ENCODE results near the gene MIEN1. TPM values are rescaled to one million over a fixed set of nuclear protein-coding genes. Genes with fewer than 3 reads are reported as not detected.

MIEN1 gene
- total and polyA plus RNA-seq, 2 of the 13 experiments (the other 11 are each of a cell fraction or from before 2014, with no cell fraction given), result 40.6 to 56.6 TPM

DNA sequence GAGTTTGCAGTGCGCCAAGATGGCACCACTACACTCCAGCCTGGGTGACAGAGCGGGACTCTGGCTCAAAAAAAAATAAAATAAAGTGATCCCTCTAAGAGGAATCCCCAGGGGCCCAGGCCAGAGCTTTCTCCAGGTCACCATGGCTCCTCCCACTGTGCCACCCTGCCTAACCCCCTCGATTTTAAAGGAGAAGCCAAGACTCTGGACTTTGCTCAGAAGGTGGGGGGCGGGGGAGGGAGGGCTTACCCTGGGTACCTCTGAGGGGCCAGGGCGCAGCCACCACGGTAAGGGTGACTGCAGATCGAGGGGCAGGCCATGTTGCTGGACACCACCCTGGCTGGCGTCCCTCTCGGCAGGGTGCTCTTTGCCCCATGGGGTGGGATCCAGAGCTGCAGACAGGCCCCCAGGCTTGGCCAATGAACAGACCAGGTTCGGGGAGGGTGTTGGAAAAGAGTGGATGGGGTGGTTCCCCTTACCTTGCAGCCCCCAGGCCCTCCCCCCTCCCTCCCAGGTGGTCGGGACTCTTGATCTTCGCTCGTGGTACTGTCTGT is 7.0 kb upstream of the MIEN1 start (continued):
- TF ChIP-seq, protein P1, sequence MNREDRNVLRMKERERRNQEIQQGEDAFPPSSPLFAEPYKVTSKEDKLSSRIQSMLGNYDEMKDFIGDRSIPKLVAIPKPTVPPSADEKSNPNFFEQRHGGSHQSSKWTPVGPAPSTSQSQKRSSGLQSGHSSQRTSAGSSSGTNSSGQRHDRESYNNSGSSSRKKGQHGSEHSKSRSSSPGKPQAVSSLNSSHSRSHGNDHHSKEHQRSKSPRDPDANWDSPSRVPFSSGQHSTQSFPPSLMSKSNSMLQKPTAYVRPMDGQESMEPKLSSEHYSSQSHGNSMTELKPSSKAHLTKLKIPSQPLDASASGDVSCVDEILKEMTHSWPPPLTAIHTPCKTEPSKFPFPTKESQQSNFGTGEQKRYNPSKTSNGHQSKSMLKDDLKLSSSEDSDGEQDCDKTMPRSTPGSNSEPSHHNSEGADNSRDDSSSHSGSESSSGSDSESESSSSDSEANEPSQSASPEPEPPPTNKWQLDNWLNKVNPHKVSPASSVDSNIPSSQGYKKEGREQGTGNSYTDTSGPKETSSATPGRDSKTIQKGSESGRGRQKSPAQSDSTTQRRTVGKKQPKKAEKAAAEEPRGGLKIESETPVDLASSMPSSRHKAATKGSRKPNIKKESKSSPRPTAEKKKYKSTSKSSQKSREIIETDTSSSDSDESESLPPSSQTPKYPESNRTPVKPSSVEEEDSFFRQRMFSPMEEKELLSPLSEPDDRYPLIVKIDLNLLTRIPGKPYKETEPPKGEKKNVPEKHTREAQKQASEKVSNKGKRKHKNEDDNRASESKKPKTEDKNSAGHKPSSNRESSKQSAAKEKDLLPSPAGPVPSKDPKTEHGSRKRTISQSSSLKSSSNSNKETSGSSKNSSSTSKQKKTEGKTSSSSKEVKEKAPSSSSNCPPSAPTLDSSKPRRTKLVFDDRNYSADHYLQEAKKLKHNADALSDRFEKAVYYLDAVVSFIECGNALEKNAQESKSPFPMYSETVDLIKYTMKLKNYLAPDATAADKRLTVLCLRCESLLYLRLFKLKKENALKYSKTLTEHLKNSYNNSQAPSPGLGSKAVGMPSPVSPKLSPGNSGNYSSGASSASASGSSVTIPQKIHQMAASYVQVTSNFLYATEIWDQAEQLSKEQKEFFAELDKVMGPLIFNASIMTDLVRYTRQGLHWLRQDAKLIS (CRISPR knock-in tag; IDR thresholded peaks at IDR 0.05), result peak; percentile 19; the same call in 1 of the 2 replicates
- TF ChIP-seq KDM5B (CRISPR knock-in tag; IDR thresholded peaks at IDR 0.05; ENCODE audit: borderline replicate concordance) (peak; percentile 59; the same call in 1 of the 2 replicates), MAZ (IDR thresholded peaks at IDR 0.05; ENCODE audit: borderline replicate concordance, low read depth, low read length) (0 out of 2 replicates have a peak, but pooled peaks have one; percentile 56), MAZ (CRISPR knock-in tag; IDR thresholded peaks at IDR 0.05; ENCODE audit: low read depth) (peak; percentile 61), SMAD1 (CRISPR knock-in tag; IDR thresholded peaks at IDR 0.05; ENCODE audit: borderline replicate concordance, low read depth) (0 out of 2 replicates have a peak, but pooled peaks have one; percentile 50), NFYC (CRISPR knock-in tag; IDR thresholded peaks at IDR 0.05) (peak; percentile 64; the same call in 1 of the 2 replicates), RAD21 (CRISPR knock-in tag; IDR thresholded peaks at IDR 0.05) (0 out of 2 replicates have a peak, but pooled peaks have one; percentile 5), GATA4 (IDR thresholded peaks at IDR 0.05; ENCODE audit: borderline replicate concordance, low read depth) (0 out of 2 replicates have a peak, but pooled peaks have one; percentile 8), NFYB (CRISPR knock-in tag; IDR thresholded peaks at IDR 0.05) (peak; percentile 67), PPARG (CRISPR knock-in tag; conservative IDR thresholded peaks at IDR 0.05) (peak; percentile 2; the same call in 1 of the 2 replicates)
- TF ChIP-seq, protein P2, sequence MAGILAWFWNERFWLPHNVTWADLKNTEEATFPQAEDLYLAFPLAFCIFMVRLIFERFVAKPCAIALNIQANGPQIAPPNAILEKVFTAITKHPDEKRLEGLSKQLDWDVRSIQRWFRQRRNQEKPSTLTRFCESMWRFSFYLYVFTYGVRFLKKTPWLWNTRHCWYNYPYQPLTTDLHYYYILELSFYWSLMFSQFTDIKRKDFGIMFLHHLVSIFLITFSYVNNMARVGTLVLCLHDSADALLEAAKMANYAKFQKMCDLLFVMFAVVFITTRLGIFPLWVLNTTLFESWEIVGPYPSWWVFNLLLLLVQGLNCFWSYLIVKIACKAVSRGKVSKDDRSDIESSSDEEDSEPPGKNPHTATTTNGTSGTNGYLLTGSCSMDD (CRISPR knock-in tag; IDR thresholded peaks at IDR 0.05), result no peak
- TF ChIP-seq, protein P3, sequence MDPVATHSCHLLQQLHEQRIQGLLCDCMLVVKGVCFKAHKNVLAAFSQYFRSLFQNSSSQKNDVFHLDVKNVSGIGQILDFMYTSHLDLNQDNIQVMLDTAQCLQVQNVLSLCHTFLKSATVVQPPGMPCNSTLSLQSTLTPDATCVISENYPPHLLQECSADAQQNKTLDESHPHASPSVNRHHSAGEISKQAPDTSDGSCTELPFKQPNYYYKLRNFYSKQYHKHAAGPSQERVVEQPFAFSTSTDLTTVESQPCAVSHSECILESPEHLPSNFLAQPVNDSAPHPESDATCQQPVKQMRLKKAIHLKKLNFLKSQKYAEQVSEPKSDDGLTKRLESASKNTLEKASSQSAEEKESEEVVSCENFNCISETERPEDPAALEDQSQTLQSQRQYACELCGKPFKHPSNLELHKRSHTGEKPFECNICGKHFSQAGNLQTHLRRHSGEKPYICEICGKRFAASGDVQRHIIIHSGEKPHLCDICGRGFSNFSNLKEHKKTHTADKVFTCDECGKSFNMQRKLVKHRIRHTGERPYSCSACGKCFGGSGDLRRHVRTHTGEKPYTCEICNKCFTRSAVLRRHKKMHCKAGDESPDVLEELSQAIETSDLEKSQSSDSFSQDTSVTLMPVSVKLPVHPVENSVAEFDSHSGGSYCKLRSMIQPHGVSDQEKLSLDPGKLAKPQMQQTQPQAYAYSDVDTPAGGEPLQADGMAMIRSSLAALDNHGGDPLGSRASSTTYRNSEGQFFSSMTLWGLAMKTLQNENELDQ (CRISPR knock-in tag; IDR thresholded peaks at IDR 0.05; ENCODE audit: borderline replicate concordance), result no peak
- TF ChIP-seq, protein P4, sequence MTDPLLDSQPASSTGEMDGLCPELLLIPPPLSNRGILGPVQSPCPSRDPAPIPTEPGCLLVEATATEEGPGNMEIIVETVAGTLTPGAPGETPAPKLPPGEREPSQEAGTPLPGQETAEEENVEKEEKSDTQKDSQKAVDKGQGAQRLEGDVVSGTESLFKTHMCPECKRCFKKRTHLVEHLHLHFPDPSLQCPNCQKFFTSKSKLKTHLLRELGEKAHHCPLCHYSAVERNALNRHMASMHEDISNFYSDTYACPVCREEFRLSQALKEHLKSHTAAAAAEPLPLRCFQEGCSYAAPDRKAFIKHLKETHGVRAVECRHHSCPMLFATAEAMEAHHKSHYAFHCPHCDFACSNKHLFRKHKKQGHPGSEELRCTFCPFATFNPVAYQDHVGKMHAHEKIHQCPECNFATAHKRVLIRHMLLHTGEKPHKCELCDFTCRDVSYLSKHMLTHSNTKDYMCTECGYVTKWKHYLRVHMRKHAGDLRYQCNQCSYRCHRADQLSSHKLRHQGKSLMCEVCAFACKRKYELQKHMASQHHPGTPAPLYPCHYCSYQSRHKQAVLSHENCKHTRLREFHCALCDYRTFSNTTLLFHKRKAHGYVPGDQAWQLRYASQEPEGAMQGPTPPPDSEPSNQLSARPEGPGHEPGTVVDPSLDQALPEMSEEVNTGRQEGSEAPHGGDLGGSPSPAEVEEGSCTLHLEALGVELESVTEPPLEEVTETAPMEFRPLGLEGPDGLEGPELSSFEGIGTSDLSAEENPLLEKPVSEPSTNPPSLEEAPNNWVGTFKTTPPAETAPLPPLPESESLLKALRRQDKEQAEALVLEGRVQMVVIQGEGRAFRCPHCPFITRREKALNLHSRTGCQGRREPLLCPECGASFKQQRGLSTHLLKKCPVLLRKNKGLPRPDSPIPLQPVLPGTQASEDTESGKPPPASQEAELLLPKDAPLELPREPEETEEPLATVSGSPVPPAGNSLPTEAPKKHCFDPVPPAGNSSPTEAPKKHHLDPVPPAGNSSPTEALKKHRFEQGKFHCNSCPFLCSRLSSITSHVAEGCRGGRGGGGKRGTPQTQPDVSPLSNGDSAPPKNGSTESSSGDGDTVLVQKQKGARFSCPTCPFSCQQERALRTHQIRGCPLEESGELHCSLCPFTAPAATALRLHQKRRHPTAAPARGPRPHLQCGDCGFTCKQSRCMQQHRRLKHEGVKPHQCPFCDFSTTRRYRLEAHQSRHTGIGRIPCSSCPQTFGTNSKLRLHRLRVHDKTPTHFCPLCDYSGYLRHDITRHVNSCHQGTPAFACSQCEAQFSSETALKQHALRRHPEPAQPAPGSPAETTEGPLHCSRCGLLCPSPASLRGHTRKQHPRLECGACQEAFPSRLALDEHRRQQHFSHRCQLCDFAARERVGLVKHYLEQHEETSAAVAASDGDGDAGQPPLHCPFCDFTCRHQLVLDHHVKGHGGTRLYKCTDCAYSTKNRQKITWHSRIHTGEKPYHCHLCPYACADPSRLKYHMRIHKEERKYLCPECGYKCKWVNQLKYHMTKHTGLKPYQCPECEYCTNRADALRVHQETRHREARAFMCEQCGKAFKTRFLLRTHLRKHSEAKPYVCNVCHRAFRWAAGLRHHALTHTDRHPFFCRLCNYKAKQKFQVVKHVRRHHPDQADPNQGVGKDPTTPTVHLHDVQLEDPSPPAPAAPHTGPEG (CRISPR knock-in tag; IDR thresholded peaks at IDR 0.05), result 0 out of 2 replicates have a peak, but pooled peaks have one; percentile 2
- TF ChIP-seq, protein P5, sequence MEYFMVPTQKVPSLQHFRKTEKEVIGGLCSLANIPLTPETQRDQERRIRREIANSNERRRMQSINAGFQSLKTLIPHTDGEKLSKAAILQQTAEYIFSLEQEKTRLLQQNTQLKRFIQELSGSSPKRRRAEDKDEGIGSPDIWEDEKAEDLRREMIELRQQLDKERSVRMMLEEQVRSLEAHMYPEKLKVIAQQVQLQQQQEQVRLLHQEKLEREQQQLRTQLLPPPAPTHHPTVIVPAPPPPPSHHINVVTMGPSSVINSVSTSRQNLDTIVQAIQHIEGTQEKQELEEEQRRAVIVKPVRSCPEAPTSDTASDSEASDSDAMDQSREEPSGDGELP (IDR thresholded peaks at IDR 0.05; ENCODE audit: borderline replicate concordance, low read depth), result peak; percentile 50; the same call in 1 of the 2 replicates

Measured in HepG2 (cell line).